HK-2 (cell line): ENCODE results near the gene RPS3A.
"Not testable (repeated sequence)": the region's sequence is repeated elsewhere in the genome, so short reads cannot be mapped to it uniquely, and the experiment has no call there.

ENCODE experiments used
- DNase-seq: peaks from one replicate; pipeline ENCODE4 v3.0.0-alpha.2; 2018; ENCODE audit not compliant: unreplicated experiment

RPS3A gene

DNA sequence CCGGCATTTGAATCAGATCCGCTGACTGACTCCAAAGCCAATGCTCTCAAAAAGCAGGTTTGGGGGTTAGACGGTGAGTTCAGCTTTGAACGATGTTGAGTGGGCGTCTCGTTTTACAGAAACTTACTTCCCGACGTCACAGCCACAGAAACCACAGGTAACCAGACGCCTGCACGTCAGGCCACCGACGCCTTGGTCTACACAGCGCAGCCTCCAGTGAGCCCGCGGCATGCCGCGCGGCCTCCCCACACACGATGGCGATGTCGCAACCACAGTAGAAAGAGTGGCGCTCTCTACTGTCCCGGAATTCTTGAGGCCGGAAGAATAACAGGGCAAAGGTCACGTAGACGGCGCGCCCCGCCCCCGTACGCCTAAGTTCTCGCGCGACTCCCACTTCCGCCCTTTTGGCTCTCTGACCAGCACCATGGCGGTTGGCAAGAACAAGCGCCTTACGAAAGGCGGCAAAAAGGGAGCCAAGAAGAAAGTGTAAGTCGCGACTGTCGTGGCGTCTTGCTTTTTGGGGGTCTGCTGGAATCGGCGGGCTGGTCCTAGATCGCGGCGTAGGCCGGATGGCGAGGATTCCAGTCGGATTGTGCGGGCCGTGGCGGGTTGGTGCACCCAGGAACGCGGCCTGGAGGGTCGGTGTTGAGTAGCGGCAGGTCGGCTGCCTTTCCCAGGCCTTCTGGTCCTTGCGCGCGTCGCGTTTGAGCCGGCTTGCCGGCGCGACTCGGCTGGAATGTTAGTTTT is at the start of gene RPS3A:
Gene RPS3A (plus strand): TSS at position 400 of the 747 bp plus-strand sequence. CDS start 25 bp downstream, at position 425.
- peak; percentile 99 for DNase-seq

DNA sequence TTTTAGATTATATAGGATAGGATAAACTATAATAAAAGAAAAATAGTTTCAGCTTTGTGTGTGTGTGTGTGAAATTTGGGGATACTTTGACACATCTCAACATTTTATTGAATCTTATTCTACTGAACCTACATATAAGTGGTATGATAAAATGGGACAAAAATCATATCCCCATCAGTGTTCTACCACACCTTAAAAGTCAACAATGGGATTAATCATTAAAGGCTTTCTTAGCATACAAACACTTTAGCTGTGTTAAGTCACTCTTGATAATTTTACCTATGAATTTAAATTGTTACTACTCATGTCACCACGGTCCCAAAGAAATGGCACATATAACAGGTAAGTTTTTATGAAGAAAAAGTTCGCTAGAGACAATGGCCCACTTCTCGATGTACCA is 46.6 kb upstream of the RPS3A start:
- DNase-seq = no peak

DNA sequence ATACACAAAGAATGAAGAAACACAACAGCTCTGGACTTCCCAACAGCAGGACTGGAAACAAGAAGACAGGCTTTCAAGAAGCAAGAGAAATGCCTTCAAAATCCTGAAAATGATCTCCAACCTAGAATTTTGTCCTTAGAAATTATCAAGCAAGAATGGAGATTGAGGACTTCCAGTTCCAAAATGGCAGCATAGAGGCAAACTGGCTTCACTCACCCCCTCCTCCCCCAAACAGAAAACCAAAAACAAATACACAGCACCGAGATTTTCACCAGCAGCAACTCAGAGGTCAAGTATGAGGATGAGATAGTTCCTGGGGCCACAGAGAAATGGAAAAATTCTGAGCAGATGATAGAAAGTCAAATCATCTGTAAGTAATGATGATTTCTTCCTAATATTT is 43.9 kb upstream of the RPS3A start:
- no peak for DNase-seq

DNA sequence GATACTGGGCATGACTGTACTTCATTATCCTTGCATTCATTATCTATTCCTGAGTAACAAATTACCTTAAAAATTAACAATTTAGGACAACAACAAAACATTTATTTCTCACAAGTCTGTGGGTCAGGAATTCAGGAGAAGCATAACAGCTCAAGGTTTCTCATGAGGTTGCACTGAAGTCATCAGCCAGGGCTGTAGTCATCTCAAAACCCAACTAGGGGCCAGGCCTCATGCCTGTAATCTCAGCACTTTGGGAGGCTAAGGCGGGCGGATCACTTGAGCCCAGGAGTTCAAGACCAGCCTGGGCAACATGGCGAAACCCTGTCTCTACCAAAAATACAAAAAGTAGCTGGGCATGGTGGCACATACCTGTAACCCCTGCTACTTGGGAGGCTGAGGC is 36.3 kb upstream of the RPS3A start:
- not testable (repeated sequence) for DNase-seq

DNA sequence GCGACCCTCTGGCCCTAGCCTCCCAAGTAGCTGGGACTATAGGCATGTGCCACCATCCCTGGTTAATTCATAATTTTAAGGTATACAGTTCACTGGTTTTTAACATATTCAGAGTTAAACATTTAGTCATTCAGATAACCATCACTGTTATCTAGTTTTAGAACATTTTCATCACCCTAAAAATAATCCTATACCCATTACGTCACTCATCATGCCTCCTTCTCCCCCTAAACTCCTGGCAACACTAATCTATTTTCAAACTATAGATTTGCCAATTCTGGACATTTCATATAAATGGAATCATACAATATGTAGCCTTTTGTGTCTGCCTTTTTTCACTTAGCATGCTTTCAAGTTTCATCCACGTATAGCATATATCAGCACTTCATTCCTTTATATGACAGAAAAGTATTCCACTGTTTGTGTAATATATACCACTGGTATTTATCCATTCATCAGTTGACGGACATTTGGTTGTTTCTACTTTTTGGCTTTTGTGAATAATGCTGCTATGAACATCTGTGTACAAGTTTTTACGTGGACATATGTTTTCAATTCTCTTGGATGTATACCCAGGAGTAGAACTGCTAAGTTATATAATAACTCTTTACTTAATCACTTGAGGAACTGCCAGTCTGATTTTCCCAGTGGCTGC is 32.0 kb upstream of the RPS3A start:
- DNase-seq = no peak

DNA sequence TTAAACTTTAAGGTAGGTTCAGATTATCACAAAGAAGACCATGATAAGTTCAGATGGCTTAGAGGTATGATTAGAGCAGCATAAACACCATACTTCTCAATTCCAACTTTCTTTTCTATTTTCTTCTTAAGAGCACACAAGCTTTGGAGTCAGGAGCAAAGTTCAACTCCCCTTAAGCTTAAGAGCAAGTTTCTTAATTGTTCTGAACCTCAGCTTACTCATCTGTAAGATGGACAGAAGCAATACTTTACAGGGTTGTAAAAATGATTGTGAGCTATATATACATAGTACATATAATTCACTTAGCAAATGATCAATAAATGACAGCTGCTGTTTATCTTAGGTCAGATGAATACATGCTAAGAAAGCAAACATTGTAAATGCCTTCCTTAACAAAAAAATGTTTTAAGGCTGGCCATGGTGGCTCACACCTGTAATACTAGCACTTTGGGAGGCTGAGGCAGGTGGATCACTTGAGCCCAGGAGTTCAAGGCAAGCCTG is 25.0 kb upstream of the RPS3A start:
- DNase-seq = no peak

DNA sequence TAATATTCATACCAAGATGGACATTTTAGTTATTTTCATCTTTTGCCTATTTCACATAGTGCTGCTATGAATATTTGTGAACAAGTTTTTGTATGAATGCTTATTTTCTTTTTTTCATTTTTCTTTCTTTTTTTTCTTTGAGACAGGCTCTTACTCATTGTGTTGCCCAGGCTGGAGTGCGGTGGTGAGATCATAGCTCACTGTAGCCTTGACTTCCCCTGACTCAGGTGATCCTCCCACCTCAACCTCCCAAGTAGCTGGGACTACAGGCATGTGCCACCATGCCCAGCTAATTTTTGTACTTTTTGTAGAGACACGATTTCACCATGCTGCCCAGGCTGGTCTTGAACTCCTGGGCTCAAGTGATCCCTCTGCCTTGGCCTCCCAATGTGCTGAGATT is 21.4 kb upstream of the RPS3A start:
- not testable (repeated sequence) for DNase-seq

DNA sequence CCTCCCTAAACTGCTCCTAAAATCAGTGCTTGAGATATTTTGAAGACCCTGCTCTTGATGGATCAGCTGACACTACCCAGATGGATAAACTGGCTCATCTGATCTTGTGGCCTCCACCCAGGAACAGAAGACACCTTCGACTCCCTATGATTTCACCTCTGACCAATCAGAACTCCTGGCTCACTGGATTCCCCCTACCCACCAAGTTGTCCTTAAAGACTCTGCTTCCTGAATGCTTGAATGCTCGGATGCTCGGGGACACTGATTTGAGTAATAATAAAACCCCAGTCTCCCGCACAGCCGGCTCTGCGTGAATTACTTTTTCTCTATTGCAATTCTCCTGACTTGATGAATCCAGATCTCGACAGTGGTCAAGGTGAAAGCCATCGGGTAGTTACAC is 12.0 kb upstream of the RPS3A start:
- no peak for DNase-seq

DNA sequence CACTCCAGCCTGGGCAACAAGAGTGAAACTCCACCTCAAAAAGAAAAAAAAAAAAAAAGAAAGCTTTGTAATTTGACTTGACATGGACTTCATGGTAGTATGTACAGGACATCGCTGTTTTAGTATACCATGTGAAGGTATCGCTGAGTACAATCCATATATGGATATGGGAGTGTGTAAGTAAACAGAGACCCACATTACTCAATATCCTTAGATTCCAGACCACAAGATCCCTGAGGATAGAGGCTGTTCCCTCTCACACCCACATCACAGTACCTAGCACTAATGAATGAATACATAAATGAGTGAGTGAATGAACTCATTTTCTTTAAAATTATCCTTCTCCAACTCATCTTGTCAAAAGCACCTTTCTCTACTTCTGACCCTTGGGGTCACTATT is 8.4 kb upstream of the RPS3A start:
- DNase-seq = no peak

DNA sequence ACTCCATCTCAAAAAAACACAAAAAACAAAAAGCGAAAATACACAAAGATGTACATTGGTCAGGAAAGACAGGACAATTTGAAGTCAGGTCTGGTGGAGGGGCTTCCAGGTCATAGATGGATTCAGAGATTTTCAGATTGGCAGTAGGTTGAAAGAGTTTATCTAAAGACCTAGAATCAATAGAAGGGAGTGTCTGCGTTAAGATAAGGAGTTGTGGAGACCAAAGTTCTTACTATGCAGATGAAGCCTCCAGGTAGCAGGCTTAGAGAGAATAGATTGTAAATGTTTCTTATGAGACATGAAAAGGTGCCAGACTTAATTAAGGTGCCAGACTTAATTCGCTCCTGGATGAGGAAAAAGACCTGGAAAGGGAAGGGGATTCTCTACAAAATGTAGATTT is 6.9 kb upstream of the RPS3A start:
- DNase-seq = no peak

DNA sequence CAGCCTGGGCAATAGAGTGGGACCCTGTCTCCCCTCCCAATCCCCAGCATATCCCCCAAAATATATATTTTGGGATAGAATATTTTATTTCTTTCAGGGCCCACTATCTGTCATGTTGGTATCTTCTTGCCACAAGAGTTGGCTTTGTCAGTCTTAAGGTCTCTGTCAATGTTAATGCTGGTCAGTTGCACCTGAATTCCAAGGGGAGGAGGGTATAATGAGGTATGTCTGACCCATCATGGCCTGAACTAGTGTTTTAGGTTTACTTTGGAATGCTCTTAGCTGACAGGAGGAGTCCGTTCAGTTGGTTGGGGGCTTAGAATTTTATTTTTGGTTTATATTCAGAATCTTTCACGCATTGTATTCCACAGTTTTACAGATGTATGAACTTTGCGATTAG is 6.2 kb upstream of the RPS3A start:
- DNase-seq = no peak

DNA sequence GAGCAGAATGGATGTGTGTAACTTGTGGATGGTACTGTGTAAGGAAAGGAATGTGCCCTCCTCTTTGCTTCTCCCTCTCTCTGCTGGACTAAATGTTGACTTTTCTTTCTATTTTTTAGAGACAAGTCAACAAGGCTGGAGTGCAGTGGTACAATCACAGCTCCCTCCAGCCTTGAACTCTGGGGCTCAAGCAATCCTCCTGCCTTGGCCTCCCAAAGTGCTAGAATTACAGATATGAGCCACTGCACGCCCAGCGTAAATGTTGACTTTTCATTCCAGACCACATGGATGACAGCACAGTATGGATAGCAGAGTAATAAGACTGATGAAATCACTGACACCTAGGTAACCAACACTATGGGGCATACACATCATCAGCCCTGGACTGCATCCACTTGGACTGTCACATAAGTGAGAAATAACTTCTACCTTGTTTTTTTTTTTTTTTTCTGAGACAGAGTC is 5.1 kb upstream of the RPS3A start:
- no peak for DNase-seq

DNA sequence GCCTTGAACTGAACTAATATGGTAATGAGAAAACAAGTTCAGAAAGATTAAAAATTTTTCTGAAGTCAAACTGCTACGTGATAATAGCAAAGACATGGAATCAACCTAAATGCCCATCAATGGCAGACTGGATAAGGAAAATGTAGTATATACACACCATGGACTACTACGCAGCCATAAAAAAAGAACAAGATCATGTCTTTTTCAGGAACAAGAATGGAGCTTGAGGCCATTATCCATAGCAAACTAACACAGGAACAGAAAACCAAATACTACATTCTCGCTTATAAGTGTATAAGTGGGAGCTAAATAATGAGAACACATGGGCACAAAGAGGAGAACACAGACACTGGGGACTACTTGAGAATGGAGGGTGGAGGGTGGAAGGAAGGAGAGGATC is 4.3 kb upstream of the RPS3A start:
- no peak for DNase-seq

DNA sequence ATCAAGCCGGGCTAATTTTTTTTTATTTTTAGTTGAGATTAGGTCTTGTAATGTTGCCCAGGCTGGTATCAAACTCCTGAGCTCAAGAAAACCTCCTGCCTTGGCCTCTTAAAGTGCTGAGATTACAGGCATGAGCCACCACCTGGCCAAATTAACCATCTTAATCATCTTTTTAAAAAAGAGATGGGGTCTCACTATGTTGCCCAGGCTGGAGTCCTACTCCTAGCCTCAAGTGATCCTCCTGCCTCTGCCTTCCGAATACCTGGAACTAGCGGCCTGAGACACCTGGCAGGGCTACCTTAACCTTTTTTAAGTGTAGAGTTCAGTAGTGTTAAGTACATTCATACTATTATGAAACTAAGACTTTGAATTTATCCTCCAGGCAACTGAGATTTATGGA is 1.7 kb upstream of the RPS3A start:
- no peak for DNase-seq

DNA sequence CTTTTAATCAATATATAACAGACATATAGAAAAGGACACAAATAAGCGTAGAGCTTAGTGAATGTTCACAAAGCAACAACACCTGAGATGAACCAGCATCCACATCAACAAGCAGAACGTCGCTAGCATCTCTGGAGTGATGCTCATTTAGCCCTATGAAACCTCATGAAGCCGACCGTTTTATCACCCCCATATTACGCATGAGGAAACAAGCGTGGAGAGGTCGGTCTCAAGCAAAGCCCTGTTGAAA is 524 bp upstream of the RPS3A start:
- DNase-seq = no peak

DNA sequence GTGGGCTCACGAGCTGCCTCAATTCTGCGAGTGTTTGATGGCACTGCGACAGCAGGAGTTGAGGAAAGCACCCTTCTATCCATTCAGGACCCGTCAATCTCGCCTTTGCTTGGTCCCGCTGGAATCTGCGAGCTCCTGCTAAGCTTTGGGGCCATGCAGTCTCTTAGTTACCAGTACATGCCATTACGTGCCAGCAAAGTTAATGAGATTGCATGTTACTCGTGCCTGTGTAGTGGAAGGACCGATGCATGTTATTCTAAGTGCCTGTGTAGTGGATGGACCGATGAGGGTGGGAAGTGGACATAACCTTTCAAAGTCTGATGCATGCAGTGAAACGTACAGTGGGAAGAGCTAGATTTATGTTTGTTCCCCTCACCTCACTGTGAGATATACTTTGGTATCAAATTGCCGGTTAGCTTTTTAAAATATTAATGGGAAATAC is 569 bp downstream of the RPS3A start:
- DNase-seq = no peak

DNA sequence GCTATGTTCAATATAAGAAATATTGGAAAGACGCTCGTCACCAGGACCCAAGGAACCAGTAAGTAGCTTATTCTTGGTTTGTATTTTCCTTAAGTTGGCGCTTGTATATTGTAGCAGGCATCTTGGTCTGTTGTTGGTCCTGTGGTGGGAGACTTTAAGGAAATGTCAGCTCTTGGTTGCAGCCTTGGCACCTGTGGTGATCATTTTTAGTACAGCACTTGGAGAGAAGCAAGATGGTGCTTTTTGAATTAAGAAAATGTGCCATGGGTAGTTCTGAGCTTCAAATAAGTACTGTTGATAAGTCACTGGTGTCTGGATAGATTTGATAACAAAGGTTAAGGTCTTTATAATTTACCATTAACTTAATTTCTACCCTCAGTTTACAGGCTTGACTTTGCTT is 1.1 kb downstream of the RPS3A start:
- no peak for DNase-seq

DNA sequence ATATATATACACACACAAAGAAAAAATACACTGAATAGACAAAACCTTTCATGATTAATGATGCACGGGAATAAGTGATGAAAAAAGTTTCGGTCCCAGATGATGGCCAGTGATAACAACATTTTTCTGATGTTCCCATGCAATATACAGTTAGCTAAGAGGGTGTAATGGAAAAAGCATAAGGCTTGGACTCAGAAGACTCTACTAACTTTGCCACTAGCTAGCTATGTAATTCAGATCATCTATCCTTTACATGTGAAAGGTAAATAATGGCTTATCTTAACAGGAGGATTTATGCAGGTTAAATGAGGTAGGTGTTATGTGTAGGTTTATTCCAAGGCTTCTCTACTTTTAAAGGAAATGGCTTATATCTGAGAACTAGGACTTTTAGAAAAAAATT is 4.3 kb downstream of the RPS3A start:
- DNase-seq = no peak

DNA sequence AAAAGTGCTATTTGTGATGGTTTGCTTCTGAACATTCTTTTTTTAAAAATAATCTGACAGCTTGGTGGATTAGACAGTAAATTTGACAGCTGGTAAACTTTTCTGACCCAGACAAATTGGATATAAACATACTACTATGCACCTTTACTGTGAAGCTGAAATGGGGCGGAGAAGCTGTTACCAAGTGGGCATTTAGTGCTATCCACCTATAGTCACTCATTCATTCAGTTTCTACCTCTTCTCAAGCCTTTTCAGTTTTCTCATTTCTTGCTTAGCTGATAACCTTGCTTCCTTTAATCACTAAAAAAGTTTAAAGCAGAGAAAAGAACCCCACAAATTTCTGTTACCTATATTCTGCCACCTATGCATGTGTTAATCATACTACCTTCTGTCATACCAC is 5.2 kb downstream of the RPS3A start:
- no peak for DNase-seq

DNA sequence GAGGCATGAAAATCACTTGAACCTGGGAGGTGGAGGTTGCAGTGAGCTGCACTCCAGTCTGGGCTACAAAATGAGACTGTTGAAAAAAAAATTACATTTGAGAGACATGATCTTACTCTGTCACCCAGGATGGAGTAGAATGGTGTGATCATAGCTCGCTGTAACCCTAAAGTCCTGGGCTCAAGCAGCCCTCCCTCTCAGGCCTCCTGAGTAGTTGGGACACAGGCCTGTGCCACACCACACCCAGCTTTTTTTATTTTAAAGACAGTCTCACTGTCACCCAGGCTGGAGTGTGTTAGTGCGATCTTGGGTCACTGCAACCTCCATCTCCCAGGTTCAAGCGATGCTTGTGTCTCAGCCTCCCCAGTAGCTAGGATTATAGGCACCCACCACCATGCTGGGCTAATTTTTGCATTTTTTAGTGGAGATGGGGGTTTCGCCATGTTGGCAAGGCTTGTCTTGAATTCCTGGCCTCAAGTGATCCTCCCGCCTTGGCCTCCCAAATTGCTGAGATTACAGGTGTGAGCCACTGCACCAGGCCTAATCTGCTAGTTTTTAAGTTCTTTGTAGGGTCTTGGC is 6.1 kb downstream of the RPS3A start:
- DNase-seq = peak; percentile 22

DNA sequence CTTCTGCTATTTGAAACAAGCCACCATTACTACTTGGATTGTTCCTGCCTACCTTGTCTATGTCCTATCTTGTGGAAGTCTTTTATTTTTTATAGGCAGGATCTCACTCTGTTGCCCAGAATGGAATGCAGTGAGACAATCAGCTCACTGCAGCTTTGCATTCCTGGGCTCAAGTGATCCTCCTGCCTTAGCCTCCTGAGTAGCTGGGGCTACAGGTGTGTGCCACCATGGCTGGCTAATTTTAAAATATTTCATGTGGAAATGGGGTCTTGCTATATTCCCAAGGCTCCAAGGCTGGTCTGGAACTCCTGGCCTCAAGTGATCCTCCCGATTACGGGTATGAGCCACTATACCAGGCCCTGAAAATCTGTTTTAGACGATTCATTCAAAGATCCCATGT is 7.6 kb downstream of the RPS3A start:
- no peak for DNase-seq

DNA sequence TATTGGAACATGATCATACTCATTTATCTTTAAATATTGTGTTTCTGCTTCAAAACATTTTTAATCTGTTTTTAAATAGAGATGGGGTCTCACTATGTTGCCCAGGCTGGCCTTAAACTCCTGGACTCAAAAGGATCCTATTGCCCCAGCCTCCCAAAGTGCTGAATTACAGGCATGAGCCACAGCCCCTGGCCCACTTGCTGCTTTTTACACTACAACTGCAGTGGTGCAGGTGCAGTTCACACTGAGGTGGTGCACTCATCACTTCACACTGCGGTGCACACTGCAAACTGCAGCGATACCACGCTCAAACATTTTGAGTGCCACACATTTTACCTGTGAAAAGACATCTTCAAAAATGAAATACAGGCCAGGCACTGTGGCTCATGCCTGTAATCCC is 10.8 kb downstream of the RPS3A start:
- no peak for DNase-seq

DNA sequence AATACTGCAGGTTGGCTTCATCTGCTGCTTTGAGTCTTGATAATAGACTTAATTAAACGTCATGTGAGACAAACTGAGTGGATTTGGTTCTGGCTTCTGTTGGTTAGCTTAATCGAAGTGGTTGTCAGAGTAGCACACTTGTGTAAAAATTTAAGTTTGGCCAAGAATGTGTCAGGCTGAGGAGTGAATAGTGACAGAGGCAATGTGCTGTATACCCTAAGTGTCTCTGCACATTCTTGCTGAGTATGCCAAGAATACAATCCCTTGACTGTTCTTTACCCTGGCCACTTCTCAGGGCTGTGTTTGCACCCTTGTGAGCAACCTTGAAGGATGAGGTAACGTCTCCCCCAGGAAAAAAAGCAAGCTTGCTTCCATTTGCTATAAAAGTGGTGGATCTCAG is 14.9 kb downstream of the RPS3A start:
- DNase-seq = no peak
